GM12891 (cell line): ENCODE data around the gene BNC2.

Experiments used
- POLR2A ChIP-seq: IDR thresholded peaks from 2 replicates; pipeline ENCODE4 v1.6.1; 2011; ENCODE audit warnings: low read depth, low read length, control low read depth
- POLR2AphosphoS5 ChIP-seq: IDR thresholded peaks from 2 replicates; pipeline ENCODE4 v1.6.1; 2011; ENCODE audit warnings: low read depth, low read length, control low read depth
- TAF1 ChIP-seq: IDR thresholded peaks from 2 replicates; pipeline ENCODE4 v1.6.1; 2011; ENCODE audit warnings: low read depth, low read length, control low read depth

DNA sequence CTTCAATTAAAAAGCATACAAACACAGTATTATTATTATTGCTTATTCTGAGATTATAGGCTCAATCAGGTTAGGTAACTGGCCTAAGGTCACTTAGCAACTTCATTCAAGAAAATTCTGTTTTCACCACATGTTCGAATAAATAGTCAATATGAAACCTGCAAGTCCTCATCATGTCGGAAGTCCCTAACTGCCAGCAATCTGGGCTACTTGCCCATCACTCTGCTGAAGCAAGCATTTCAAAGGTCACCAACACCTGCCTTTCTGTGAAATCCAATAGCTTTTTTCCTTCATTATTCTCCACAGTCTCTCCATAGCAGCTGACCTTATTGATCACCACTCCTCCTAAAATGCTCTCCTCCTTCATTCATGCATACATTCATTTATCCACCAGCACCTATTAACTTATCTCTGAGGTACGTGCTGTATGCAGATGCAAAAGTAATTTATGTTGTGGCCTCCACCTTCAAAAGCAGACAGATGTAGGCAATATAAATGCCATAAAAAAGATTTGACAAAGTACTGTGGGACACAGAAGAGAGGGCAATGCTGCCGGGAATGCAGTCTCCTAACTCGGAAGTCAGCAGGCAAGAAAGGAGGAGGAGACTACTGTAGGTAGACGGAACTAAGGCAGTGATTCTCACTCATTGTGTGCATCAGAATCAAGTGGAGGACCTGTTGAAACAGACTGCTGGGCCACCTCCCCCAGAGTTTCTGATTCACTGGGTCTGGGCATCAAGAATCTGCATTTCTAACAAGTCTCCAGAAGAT is 310.9 kb downstream of the BNC2 start:
- TF ChIP-seq TAF1: no peak
- no peak for TF ChIP-seq POLR2AphosphoS5
- TF ChIP-seq POLR2A: no peak
